Esophagus squamous epithelium (tissue), 4 donors: ENCODE measurements around the gene ATP6AP1.

Experiments used
- POLR2A ChIP-seq, 4 donors: fragments of 450-650 bp; IDR thresholded peaks; one replicate each; pipeline ENCODE4 v1.6.1; 2017; ENCODE audit warnings: antibody characterized with exemption in 4 of 4, mild to moderate bottlenecking in 4 of 4, moderate library complexity in 3 of 4
- TF ChIP-seq, protein P1 (sequence below), 6 experiments: fragments of 450-650 bp in 4 of 6; fragments of 200-600 bp in 2 of 6; sonication (generic) in 2 of 6; IDR thresholded peaks; one replicate each; pipeline ENCODE4 v1.5.1; 2016 to 2019; ENCODE audit warnings: antibody characterized with exemption in 6 of 6, mild to moderate bottlenecking in 4 of 6, moderate library complexity in 4 of 6

DNA sequence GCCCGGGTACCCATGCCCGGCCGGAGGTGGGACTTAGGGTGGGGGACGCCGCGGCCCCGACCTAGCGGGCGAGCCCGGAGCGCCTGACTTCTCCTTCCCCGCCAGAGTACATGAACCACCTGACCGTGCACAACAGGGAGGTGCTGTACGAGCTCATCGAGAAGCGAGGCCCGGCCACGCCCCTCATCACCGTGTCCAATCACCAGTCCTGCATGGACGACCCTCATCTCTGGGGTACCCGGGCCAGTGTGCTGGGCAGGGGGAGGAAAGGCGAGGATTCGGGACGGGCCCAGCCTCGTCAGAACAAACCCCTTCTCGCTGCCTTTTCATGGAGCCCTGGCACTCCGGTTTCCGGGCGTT lies 16.5 kb upstream of the ATP6AP1 start:
- TF ChIP-seq, protein P1, sequence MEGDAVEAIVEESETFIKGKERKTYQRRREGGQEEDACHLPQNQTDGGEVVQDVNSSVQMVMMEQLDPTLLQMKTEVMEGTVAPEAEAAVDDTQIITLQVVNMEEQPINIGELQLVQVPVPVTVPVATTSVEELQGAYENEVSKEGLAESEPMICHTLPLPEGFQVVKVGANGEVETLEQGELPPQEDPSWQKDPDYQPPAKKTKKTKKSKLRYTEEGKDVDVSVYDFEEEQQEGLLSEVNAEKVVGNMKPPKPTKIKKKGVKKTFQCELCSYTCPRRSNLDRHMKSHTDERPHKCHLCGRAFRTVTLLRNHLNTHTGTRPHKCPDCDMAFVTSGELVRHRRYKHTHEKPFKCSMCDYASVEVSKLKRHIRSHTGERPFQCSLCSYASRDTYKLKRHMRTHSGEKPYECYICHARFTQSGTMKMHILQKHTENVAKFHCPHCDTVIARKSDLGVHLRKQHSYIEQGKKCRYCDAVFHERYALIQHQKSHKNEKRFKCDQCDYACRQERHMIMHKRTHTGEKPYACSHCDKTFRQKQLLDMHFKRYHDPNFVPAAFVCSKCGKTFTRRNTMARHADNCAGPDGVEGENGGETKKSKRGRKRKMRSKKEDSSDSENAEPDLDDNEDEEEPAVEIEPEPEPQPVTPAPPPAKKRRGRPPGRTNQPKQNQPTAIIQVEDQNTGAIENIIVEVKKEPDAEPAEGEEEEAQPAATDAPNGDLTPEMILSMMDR (IDR thresholded peaks at IDR 0.05): no peak
- TF ChIP-seq POLR2A (IDR thresholded peaks at IDR 0.05): peak in 2 of 4 donors; percentile 24 to 45
